ENCODE data around the gene PLXDC1.

Gene PLXDC1

GRCh38 chr17:39187152-39187830 lies 35.9 kb upstream of the PLXDC1 start:
- TF ChIP-seq CEBPB (IDR thresholded peaks at IDR 0.05) (no peak), CREB1 (IDR thresholded peaks at IDR 0.05; ENCODE audit: low read depth) (no peak), ZBTB7A (IDR thresholded peaks at IDR 0.05; ENCODE audit: low read depth) (no peak), TAF1 (IDR thresholded peaks at IDR 0.05; ENCODE audit: low read depth) (no peak), RAD21 (IDR thresholded peaks at IDR 0.05; ENCODE audit: low read depth) (no peak), YY1 (IDR thresholded peaks at IDR 0.05; ENCODE audit: low read depth) (no peak), EGR1 (IDR thresholded peaks at IDR 0.05) (no peak), TEAD4 (IDR thresholded peaks at IDR 0.05) (no peak), EP300 (IDR thresholded peaks at IDR 0.05; ENCODE audit: borderline replicate concordance) (no peak), NFIC (IDR thresholded peaks at IDR 0.05) (no peak), TCF12 (IDR thresholded peaks at IDR 0.05; ENCODE audit: low read depth) (no peak)

GRCh38 chr17:39186481-39187002 lies 35.1 kb upstream of the PLXDC1 start:
- TF ChIP-seq TAF1 (IDR thresholded peaks at IDR 0.05; ENCODE audit: low read depth) = no peak
- TF ChIP-seq MAX (IDR thresholded peaks at IDR 0.05) = no peak
- no peak for TF ChIP-seq CEBPB (IDR thresholded peaks at IDR 0.05)
- TF ChIP-seq USF1 (IDR thresholded peaks at IDR 0.05) = no peak
- no peak for TF ChIP-seq NFIC (IDR thresholded peaks at IDR 0.05)
- no peak for TF ChIP-seq CREB1 (IDR thresholded peaks at IDR 0.05; ENCODE audit: low read depth)
- no peak for TF ChIP-seq TCF12 (IDR thresholded peaks at IDR 0.05; ENCODE audit: low read depth)
- no peak for TF ChIP-seq RAD21 (IDR thresholded peaks at IDR 0.05; ENCODE audit: low read depth)
- no peak for TF ChIP-seq TEAD4 (IDR thresholded peaks at IDR 0.05)
- no peak for TF ChIP-seq ZBTB7A (IDR thresholded peaks at IDR 0.05; ENCODE audit: low read depth)
- TF ChIP-seq YY1 (IDR thresholded peaks at IDR 0.05; ENCODE audit: low read depth) = no peak
- no peak for TF ChIP-seq REST (IDR thresholded peaks at IDR 0.05; ENCODE audit: low read depth)

- TF ChIP-seq EGR1 (IDR thresholded peaks at IDR 0.05) = no peak
- no peak for TF ChIP-seq EP300 (IDR thresholded peaks at IDR 0.05; ENCODE audit: borderline replicate concordance)
- no peak for TF ChIP-seq NFIC (IDR thresholded peaks at IDR 0.05)
- TF ChIP-seq USF1 (IDR thresholded peaks at IDR 0.05) = no peak
- no peak for TF ChIP-seq TAF1 (IDR thresholded peaks at IDR 0.05; ENCODE audit: low read depth)
- TF ChIP-seq CREB1 (IDR thresholded peaks at IDR 0.05; ENCODE audit: low read depth) = no peak
- TF ChIP-seq FOXM1 (IDR thresholded peaks at IDR 0.05; ENCODE audit: borderline replicate concordance, low read depth) = no peak
- no peak for TF ChIP-seq MAX (IDR thresholded peaks at IDR 0.05)
- TF ChIP-seq YY1 (IDR thresholded peaks at IDR 0.05; ENCODE audit: low read depth) = no peak
- no peak for TF ChIP-seq CEBPB (IDR thresholded peaks at IDR 0.05)
These were observed 32.3 kb upstream of the PLXDC1 start for GRCh38 chr17:39183720-39184119.

- TF ChIP-seq ZBTB7A (IDR thresholded peaks at IDR 0.05; ENCODE audit: low read depth) (no peak), TCF12 (IDR thresholded peaks at IDR 0.05; ENCODE audit: low read depth) (no peak), MAX (IDR thresholded peaks at IDR 0.05) (no peak)
These were observed 31.6 kb upstream of the PLXDC1 start for GRCh38 chr17:39183045-39183444.

- TF ChIP-seq USF1 (IDR thresholded peaks at IDR 0.05) = no peak
- TF ChIP-seq YY1 (IDR thresholded peaks at IDR 0.05; ENCODE audit: low read depth) = no peak
- TF ChIP-seq REST (IDR thresholded peaks at IDR 0.05; ENCODE audit: low read depth) = no peak
- TF ChIP-seq CEBPB (IDR thresholded peaks at IDR 0.05) = no peak
- no peak for TF ChIP-seq TEAD4 (IDR thresholded peaks at IDR 0.05)
- no peak for TF ChIP-seq ZBTB7A (IDR thresholded peaks at IDR 0.05; ENCODE audit: low read depth)
These were observed 29.9 kb upstream of the PLXDC1 start for GRCh38 chr17:39181303-39181702.
